SK-N-SH (cell line): ENCODE data around the gene NALCN.

Experiments
- CHD2 ChIP-seq: fragments of 150-350 bp; IDR thresholded peaks from 2 replicates; pipeline ENCODE4 v1.6.1; 2018; ENCODE audit warnings: low read length; ENCODE audit not compliant: partially characterized antibody
- EZH2phosphoT487 ChIP-seq: fragments of 200-600 bp; sonication (generic); IDR thresholded peaks from 2 replicates; pipeline ENCODE4 v1.6.1; 2017; ENCODE audit warnings: low read depth, mixed run types, mild to moderate bottlenecking, antibody characterized with exemption, moderate library complexity, borderline replicate concordance
- POLR2AphosphoS5 ChIP-seq: IDR thresholded peaks from 2 replicates; pipeline ENCODE4 v1.6.1; 2012; ENCODE audit warnings: low read depth, low read length
- SMC3 ChIP-seq: IDR thresholded peaks from 2 replicates; pipeline ENCODE4 v1.6.1; 2012; ENCODE audit warnings: low read depth, low read length, improper control_type of control experiment
- TAF1 ChIP-seq: IDR thresholded peaks from 2 replicates; pipeline ENCODE4 v1.6.1; 2012; ENCODE audit warnings: low read depth, mild to moderate bottlenecking, low read length, moderate library complexity, borderline replicate concordance
- YY1 ChIP-seq: IDR thresholded peaks from 2 replicates; pipeline ENCODE4 v1.4.0; 2012; ENCODE audit warnings: low read depth, mild to moderate bottlenecking
- TF ChIP-seq, protein P1 (sequence below): fragments of 200-600 bp; sonication (generic); IDR thresholded peaks from 2 replicates; pipeline ENCODE4 v1.6.1; 2017; ENCODE audit warnings: antibody characterized with exemption, mild to moderate bottlenecking, moderate library complexity
- TF ChIP-seq, protein P2 (sequence below): fragments of 150-350 bp; IDR thresholded peaks from 2 replicates; pipeline ENCODE4 v1.6.1; 2016; ENCODE audit warnings: mild to moderate bottlenecking, low read depth, low read length

DNA sequence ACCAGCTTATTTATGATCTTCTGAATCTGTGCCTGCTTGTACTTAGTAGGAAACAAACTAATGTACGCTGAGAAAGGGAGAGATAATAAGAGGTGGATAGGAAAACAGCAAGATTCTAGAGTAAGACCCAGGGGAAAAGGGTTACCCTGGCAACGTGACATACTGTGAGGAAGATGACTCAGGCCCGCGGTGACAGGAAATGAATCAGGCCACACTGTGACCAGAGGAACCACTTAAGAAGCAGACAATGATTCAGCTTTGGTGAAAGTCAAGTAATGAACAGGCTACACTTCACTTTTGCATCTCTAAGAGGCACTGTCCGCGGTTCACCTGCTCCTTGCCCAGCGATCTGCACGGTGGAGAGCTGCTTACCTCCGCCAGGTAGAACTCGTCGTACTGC is 158.2 kb downstream of the NALCN start:
- TF ChIP-seq SMC3, result no peak
- TF ChIP-seq, protein P1, sequence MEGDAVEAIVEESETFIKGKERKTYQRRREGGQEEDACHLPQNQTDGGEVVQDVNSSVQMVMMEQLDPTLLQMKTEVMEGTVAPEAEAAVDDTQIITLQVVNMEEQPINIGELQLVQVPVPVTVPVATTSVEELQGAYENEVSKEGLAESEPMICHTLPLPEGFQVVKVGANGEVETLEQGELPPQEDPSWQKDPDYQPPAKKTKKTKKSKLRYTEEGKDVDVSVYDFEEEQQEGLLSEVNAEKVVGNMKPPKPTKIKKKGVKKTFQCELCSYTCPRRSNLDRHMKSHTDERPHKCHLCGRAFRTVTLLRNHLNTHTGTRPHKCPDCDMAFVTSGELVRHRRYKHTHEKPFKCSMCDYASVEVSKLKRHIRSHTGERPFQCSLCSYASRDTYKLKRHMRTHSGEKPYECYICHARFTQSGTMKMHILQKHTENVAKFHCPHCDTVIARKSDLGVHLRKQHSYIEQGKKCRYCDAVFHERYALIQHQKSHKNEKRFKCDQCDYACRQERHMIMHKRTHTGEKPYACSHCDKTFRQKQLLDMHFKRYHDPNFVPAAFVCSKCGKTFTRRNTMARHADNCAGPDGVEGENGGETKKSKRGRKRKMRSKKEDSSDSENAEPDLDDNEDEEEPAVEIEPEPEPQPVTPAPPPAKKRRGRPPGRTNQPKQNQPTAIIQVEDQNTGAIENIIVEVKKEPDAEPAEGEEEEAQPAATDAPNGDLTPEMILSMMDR, result no peak
- no peak for TF ChIP-seq POLR2AphosphoS5
- no peak for TF ChIP-seq YY1
- TF ChIP-seq, protein P2, sequence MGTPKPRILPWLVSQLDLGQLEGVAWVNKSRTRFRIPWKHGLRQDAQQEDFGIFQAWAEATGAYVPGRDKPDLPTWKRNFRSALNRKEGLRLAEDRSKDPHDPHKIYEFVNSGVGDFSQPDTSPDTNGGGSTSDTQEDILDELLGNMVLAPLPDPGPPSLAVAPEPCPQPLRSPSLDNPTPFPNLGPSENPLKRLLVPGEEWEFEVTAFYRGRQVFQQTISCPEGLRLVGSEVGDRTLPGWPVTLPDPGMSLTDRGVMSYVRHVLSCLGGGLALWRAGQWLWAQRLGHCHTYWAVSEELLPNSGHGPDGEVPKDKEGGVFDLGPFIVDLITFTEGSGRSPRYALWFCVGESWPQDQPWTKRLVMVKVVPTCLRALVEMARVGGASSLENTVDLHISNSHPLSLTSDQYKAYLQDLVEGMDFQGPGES, result no peak
- no peak for TF ChIP-seq CHD2
- no peak for TF ChIP-seq EZH2phosphoT487
- TF ChIP-seq TAF1, result no peak
